Stomach (tissue), 9 donors: ENCODE results near the gene UBE2O. TPM values are rescaled to one million over a fixed set of nuclear protein-coding genes. Genes with fewer than 3 reads are reported as not detected.

Experiments used
- DNase-seq, 2 donors: peaks; one replicate each; pipeline versions ENCODE4 v3.0.0 to v3.0.0-alpha.2; 2013 to 2019
- H3K27ac ChIP-seq, 5 donors: fragments of 200-600 bp in 4 of 5; sonication (generic) in 4 of 5; one replicate each; pipeline ENCODE4 v1.5.1; 2013 to 2019; ENCODE audit warnings: mild to moderate bottlenecking in 1 of 5, moderate library complexity in 1 of 5
- H3K27me3 ChIP-seq, 3 donors: fragments of 200-600 bp; sonication (generic); one replicate each; pipeline ENCODE4 v1.5.1; 2017 to 2019; ENCODE audit warnings: mixed run types in 1 of 3
- H3K36me3 ChIP-seq, 4 donors: fragments of 200-600 bp; sonication (generic); 1 replicate in 3 of 4; 2 replicates in 1 of 4; pipeline ENCODE4 v1.5.1; 2016 to 2019
- H3K4me1 ChIP-seq, 4 donors: fragments of 200-600 bp; sonication (generic); one replicate each; pipeline ENCODE4 v1.5.1; 2016 to 2019
- H3K4me3 ChIP-seq, 4 donors: fragments of 200-600 bp; sonication (generic) in 3 of 4; one replicate each; pipeline ENCODE4 v1.5.1; 2016 to 2019; ENCODE audit warnings: mild to moderate bottlenecking in 1 of 4
- H3K9me3 ChIP-seq, 4 donors: fragments of 200-600 bp; sonication (generic); one replicate each; pipeline ENCODE4 v1.5.1; 2016 to 2019
- EP300 ChIP-seq: sonication (generic); formaldehyde crosslinking; IDR thresholded peaks from one replicate; pipeline ENCODE4 v1.6.1; 2017; ENCODE audit warnings: antibody characterized with exemption
- POLR2A ChIP-seq, 4 donors: fragments of 450-650 bp; IDR thresholded peaks; one replicate each; pipeline ENCODE4 v1.6.1; 2016; ENCODE audit warnings: antibody characterized with exemption in 4 of 4, control low read depth in 2 of 4, mild to moderate bottlenecking in 1 of 4, moderate library complexity in 1 of 4
- POLR2AphosphoS5 ChIP-seq, 3 donors: sonication (generic); formaldehyde crosslinking; IDR thresholded peaks; one replicate each; pipeline ENCODE4 v1.6.1; 2016; ENCODE audit warnings: antibody characterized with exemption in 3 of 3
- WGBS, 5 donors: extraction: QIAGEN DNeasy Blood & Tissue Kit in 3 of 5; methylation state at CpG; one replicate each; pipeline versions ENCODE4 v1.1.5 to v1.1.7; 2013 to 2018; 5-methylcytosine and 5-hydroxymethylcytosine counted together
- intact Hi-C: fragments of 100-400 bp; cut with DNase I; formaldehyde crosslinking; loops from one replicate; pipeline ENCODE4 v1.15.1; 2023; ENCODE audit warnings: low total_unique reads
- polyA plus RNA-seq, 3 donors: library from polyadenylated mRNA; stranded (reverse); fragments of 200-250 nt; gene quantifications; one replicate each; pipeline ENCODE4 v1.2.3, GENCODE V29; 2013
- total RNA-seq, 5 donors: library from RNA; depleted of rRNA; stranded (reverse); fragments of >200 nt; gene quantifications; one replicate each; pipeline versions ENCODE4 v1.1.0 to v1.2.3, GENCODE V29; 2014 to 2016
- TF ChIP-seq, protein P1 (sequence below), 7 experiments: fragments of 450-650 bp in 4 of 7; fragments of 200-600 bp in 3 of 7; sonication (generic) in 3 of 7; IDR thresholded peaks; one replicate each; pipeline ENCODE4 v1.5.1; 2016 to 2019; ENCODE audit warnings: antibody characterized with exemption in 7 of 7, control low read depth in 2 of 7, mild to moderate bottlenecking in 1 of 7
- donor health status: healthy with polysubstance abuse.
- donor health status: Bipolar disorder and iron deficiency.
- donor health status: healthy.

Gene UBE2O
- total and polyA plus RNA-seq, 8 donors: 4.6 to 32.7 (median 11.9) TPM

DNA sequence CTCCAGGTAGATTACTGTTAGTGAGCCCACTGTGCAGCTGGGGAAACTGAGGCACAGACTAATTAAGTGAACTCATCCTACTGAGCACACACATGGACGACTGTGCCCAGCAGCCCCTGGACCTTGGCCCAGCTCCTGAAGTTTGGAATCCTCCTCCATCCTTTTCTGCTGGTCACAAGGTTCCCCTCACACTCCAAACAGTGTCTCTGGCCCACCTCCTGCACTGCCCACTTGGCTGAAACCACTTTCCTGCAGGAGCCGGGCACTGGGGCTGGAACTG is 44.7 kb upstream of the UBE2O start:
- Histone ChIP-seq H3K9me3 (no peaks in the 10 kb centered on the region), H3K4me3 (peak overlapping the region in 3 of 4 donors; percentile 0 to 85 (median 12)), H3K27me3 (no peaks in the 10 kb centered on the region), H3K4me1 (peaks cover 55 to 91% (median 76%) of the 10 kb centered on the region in 4 donors), H3K27ac (peak overlapping the region; percentile 70 to 93 (median 88)), H3K36me3 (no peaks in the 10 kb centered on the region)
- TF ChIP-seq EP300: no peak
- TF ChIP-seq POLR2AphosphoS5 (IDR thresholded peaks at IDR 0.05): no peak
- intact Hi-C loops: no loop called here
- WGBS, 5 donors: 15 to 36% (median 34%) methylated on average over 2 of the region's 2 CpGs
- no peak for DNase-seq

DNA sequence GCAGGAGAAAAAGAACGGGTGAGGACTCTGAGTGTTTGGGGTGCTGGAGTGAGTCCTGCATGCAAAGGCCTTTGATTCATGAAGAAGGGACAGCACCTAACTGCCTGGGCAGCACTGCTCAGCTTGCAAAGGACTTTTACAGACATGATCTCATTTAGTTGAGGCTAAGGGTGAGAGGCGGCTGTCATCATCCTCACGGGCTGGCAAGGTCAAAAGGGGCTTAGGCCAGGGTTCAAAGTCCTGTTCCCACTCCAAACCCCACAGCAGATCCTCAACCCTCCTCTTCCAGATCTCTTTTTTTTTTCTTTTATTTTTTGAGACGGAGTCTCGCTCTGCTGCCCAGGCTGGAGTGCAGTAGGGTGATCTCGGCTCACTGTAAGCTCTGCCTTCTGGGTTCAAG is 43.5 kb upstream of the UBE2O start:
- Histone ChIP-seq H3K27ac (peak overlapping the region in 2 of 5 donors; percentile 88 to 91), H3K4me1 (peaks cover 51 to 91% (median 75%) of the 10 kb centered on the region in 4 donors), H3K27me3 (no peaks in the 10 kb centered on the region), H3K36me3 (no peaks in the 10 kb centered on the region), H3K4me3 (no peak overlapping the region), H3K9me3 (no peaks in the 10 kb centered on the region)
- WGBS, 5 donors: 86 to 93% (median 88%) methylated on average over 6 of the region's 6 CpGs
- TF ChIP-seq EP300: no peak
- no peak for TF ChIP-seq POLR2A (IDR thresholded peaks at IDR 0.05)
- TF ChIP-seq, protein P1, sequence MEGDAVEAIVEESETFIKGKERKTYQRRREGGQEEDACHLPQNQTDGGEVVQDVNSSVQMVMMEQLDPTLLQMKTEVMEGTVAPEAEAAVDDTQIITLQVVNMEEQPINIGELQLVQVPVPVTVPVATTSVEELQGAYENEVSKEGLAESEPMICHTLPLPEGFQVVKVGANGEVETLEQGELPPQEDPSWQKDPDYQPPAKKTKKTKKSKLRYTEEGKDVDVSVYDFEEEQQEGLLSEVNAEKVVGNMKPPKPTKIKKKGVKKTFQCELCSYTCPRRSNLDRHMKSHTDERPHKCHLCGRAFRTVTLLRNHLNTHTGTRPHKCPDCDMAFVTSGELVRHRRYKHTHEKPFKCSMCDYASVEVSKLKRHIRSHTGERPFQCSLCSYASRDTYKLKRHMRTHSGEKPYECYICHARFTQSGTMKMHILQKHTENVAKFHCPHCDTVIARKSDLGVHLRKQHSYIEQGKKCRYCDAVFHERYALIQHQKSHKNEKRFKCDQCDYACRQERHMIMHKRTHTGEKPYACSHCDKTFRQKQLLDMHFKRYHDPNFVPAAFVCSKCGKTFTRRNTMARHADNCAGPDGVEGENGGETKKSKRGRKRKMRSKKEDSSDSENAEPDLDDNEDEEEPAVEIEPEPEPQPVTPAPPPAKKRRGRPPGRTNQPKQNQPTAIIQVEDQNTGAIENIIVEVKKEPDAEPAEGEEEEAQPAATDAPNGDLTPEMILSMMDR (IDR thresholded peaks at IDR 0.05): no peak
- TF ChIP-seq POLR2AphosphoS5 (IDR thresholded peaks at IDR 0.05): no peak
- intact Hi-C loops: no loop called here
- no peak for DNase-seq

DNA sequence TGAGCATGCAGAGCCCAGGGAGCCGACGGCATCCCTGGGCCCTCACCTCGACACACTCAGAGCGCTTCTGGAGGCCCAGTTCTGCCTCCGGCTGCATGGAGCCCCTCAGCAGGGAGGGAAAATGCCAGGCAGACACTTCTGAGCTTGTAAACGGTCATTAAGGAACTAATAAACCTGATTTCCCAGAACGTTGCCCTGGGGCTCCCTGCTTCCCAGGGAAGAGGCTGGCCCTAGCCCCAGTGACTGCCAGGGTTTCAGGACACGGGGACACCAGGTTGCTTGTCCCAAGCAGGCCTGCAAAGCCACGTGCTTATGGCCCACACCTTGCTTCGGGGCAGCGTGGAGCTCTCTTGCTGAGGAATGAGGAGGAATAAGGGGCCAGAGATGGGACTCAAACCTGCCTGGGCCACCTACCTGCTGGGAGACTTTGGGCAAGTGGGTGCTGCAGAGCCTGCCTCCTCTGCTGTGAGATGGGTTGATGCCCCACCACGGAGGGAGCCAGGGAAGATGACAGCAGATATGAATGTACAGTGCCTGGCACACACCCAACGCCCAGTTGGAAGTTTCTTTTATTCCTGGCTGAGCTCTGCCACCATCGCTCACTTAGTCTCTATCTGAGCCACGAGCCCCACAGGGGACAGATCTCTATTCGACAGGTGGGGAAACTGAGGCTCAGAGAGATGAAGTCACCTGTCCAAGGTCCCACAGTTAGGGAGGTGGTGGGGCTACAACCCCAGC is 42.9 kb upstream of the UBE2O start:
- DNase-seq: no peak
- H3K27ac ChIP-seq: peak overlapping the region in 3 of 5 donors; percentile 19 to 91 (median 30)
- no peaks in the 10 kb centered on the region for H3K36me3 ChIP-seq
- intact Hi-C loops: no loop called here
- WGBS, 5 donors: 82 to 85% (median 84%) methylated on average over 16 of the region's 16 CpGs
- H3K9me3 ChIP-seq: no peaks in the 10 kb centered on the region
- H3K4me1 ChIP-seq: peaks cover 53 to 96% (median 76%) of the 10 kb centered on the region in 4 donors
- H3K4me3 ChIP-seq: no peak overlapping the region
- TF ChIP-seq, protein P1 (IDR thresholded peaks at IDR 0.05): no peak
- TF ChIP-seq POLR2A (IDR thresholded peaks at IDR 0.05) (no peak), POLR2AphosphoS5 (IDR thresholded peaks at IDR 0.05) (no peak)
- H3K27me3 ChIP-seq: no peaks in the 10 kb centered on the region

DNA sequence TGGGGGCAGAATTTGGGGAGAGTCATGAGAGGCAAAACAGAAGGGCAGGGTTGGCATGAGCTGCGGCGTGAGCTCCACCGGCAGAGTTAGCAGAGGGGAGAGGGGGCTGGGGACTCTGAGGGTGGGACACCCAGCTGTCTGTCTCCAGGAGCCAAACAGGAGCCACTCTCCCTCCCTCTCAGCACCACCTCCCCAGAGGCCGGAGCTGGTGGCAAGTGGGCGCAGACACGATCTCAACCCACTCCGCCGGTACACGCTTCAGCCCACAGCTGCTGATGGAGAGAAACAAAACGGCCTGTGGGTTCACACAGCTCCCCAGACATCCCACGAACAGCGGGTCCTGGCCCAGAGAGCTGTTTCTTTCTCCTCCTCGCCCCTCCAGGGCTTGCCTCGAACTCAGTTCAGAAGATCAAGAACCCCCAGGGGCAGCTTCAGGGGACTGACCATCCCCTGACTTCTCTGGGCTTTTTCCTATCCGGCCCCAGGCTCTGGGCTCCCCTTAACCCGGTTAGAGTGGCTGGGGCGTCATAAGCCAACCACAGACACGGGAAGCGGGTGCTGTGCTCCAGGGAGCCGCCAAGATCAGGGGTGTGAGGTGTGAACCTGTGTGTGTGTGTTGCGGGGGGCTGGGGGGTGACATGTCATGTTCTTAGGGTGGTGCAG is 40.7 kb upstream of the UBE2O start:
- peak overlapping the region; percentile 52 to 92 (median 76) for H3K27ac ChIP-seq
- H3K27me3 ChIP-seq: no peaks in the 10 kb centered on the region
- intact Hi-C loops: no loop called here
- H3K36me3 ChIP-seq: no peaks in the 10 kb centered on the region
- H3K9me3 ChIP-seq: no peaks in the 10 kb centered on the region
- DNase-seq: peak in 1 of 2 donors; percentile 39
- WGBS, 5 donors: 49 to 72% (median 57%) methylated on average over 8 to 21 of the region's 21 CpGs
- H3K4me1 ChIP-seq: peaks cover 34 to 90% (median 60%) of the 10 kb centered on the region in 4 donors
- TF ChIP-seq POLR2A (IDR thresholded peaks at IDR 0.05): no peak
- no peak for TF ChIP-seq POLR2AphosphoS5 (IDR thresholded peaks at IDR 0.05)
- TF ChIP-seq, protein P1 (IDR thresholded peaks at IDR 0.05): no peak
- TF ChIP-seq EP300: no peak
- H3K4me3 ChIP-seq: peak overlapping the region; percentile 9 to 30 (median 18)
